Measurements from ENCODE around the gene C1orf94. TPM values are rescaled to one million over a fixed set of nuclear protein-coding genes. Genes with fewer than 3 reads are reported as not detected.
A peak's percentile ranks its signal among the peaks of the same experiment; 100 is the strongest.

Gene C1orf94
- total and polyA plus RNA-seq, 5 experiments from 2014 or later: not detected

- peaks cover 4 to 26% (median 14%) of the 10 kb centered on the region in 5 donors for H3K27me3 Mint-ChIP-seq
- POLR2A ChIA-PET: no interaction called here
- H3K27ac Mint-ChIP-seq: no peak overlapping the region
- no peak overlapping the region for H3K4me3 Mint-ChIP-seq
- DNase-seq (no peak), ATAC-seq (no peak)
- H3K9me3 Mint-ChIP-seq: no peaks in the 10 kb centered on the region
- no peaks in the 10 kb centered on the region for H3K4me1 Mint-ChIP-seq
- no peaks in the 10 kb centered on the region for H3K36me3 Mint-ChIP-seq
Observed at GRCh38 chr1:34147301-34147700, 29.4 kb upstream of the C1orf94 start.

- DNase-seq (no peak), ATAC-seq (no peak)
- Mint-ChIP-seq H3K9me3 (no peaks in the 10 kb centered on the region), H3K27ac (no peak overlapping the region), H3K27me3 (peaks cover 4 to 45% (median 26%) of the 10 kb centered on the region in 5 donors), H3K4me3 (no peak overlapping the region), H3K4me1 (no peaks in the 10 kb centered on the region), H3K36me3 (no peaks in the 10 kb centered on the region)
- POLR2A ChIA-PET: no interaction called here
Observed at GRCh38 chr1:34149501-34149900, 27.2 kb upstream of the C1orf94 start.

GRCh38 chr1:34153246-34153645 lies 23.5 kb upstream of the C1orf94 start:
- no peak overlapping the region for H3K4me3 Mint-ChIP-seq

GRCh38 chr1:34155860-34156259 lies 20.8 kb upstream of the C1orf94 start:
- Mint-ChIP-seq H3K9me3 (no peaks in the 10 kb centered on the region), H3K27me3 (peaks cover 15 to 59% (median 43%) of the 10 kb centered on the region in 5 donors), H3K36me3 (no peaks in the 10 kb centered on the region), H3K27ac (no peak overlapping the region), H3K4me1 (no peaks in the 10 kb centered on the region), H3K4me3 (no peak overlapping the region)
- POLR2A ChIA-PET: no interaction called here
- no peak for ATAC-seq
- no peak for DNase-seq

More at GRCh38 chr1:34153246-34153645, 23.5 kb upstream of the C1orf94 start:
- no peaks in the 10 kb centered on the region for H3K9me3 Mint-ChIP-seq
- no peak for ATAC-seq
- peaks cover 9 to 41% (median 32%) of the 10 kb centered on the region in 5 donors for H3K27me3 Mint-ChIP-seq
- no peaks in the 10 kb centered on the region for H3K36me3 Mint-ChIP-seq
- no peaks in the 10 kb centered on the region for H3K4me1 Mint-ChIP-seq
- DNase-seq: no peak
- H3K27ac Mint-ChIP-seq: no peak overlapping the region
- POLR2A ChIA-PET: no interaction called here

GRCh38 chr1:34156739-34157138 lies 20.0 kb upstream of the C1orf94 start:
- peaks cover 0 to 3% (median under 1%) of the 10 kb centered on the region in 4 donors for H3K4me1 Mint-ChIP-seq
- POLR2A ChIA-PET: no interaction called here
- H3K27me3 Mint-ChIP-seq: peaks cover 23 to 67% (median 52%) of the 10 kb centered on the region in 5 donors
- DNase-seq (no peak), ATAC-seq (no peak)
- H3K9me3 Mint-ChIP-seq: peaks cover 0 to 2% (median 0%) of the 10 kb centered on the region in 9 donors
- H3K4me3 Mint-ChIP-seq: no peak overlapping the region
- no peak overlapping the region for H3K27ac Mint-ChIP-seq
- no peaks in the 10 kb centered on the region for H3K36me3 Mint-ChIP-seq

GRCh38 chr1:34162852-34163766 lies 13.6 kb upstream of the C1orf94 start:
- Mint-ChIP-seq H3K27me3 (peaks cover 24 to 84% (median 62%) of the 10 kb centered on the region in 5 donors), H3K9me3 (peaks cover 0 to 3% (median 0%) of the 10 kb centered on the region in 9 donors), H3K4me3 (peak overlapping the region in 9 of 10 donors; percentile 7 to 76 (median 37)), H3K36me3 (no peaks in the 10 kb centered on the region), H3K4me1 (peaks cover 6 to 17% (median 8%) of the 10 kb centered on the region in 4 donors), H3K27ac (no peak overlapping the region)
- no peak for ATAC-seq
- POLR2A ChIA-PET: no interaction called here
- DNase-seq: no peak

- H3K27ac Mint-ChIP-seq: no peak overlapping the region
- peaks cover 6 to 17% (median 8%) of the 10 kb centered on the region in 4 donors for H3K4me1 Mint-ChIP-seq
- peaks cover 0 to 3% (median 0%) of the 10 kb centered on the region in 9 donors for H3K9me3 Mint-ChIP-seq
- peak overlapping the region in 6 of 10 donors; percentile 7 to 76 (median 53) for H3K4me3 Mint-ChIP-seq
- POLR2A ChIA-PET: no interaction called here
- ATAC-seq (no peak), DNase-seq (no peak)
- no peaks in the 10 kb centered on the region for H3K36me3 Mint-ChIP-seq
- peaks cover 27 to 87% (median 69%) of the 10 kb centered on the region in 5 donors for H3K27me3 Mint-ChIP-seq
Observed at GRCh38 chr1:34163792-34164731, 12.6 kb upstream of the C1orf94 start.

GRCh38 chr1:34164771-34165391 lies 11.8 kb upstream of the C1orf94 start, which contains the start of gene CSMD2:
Gene CSMD2, minus strand, starts transcription at chr1:34165230. Its CDS starts 133 bp downstream, at chr1:34165097.
- H3K4me3 Mint-ChIP-seq: peak within 1 kb of the TSS in 5 of 10 donors; percentile 28 to 72 (median 46)
- no peak for ATAC-seq
- H3K27me3 Mint-ChIP-seq: peaks cover 30 to 87% (median 67%) of the 10 kb centered on the region in 5 donors
- DNase-seq: no peak
- POLR2A ChIA-PET: no interaction called here
- no peaks in the 10 kb centered on the region for H3K36me3 Mint-ChIP-seq
- H3K4me1 Mint-ChIP-seq: peaks cover 6 to 17% (median 8%) of the 10 kb centered on the region in 4 donors
- H3K27ac Mint-ChIP-seq: no peak within 1 kb of the TSS
- peaks cover 0 to 3% (median 0%) of the 10 kb centered on the region in 9 donors for H3K9me3 Mint-ChIP-seq

- peaks cover 6 to 17% (median 8%) of the 10 kb centered on the region in 4 donors for H3K4me1 Mint-ChIP-seq
- peaks cover 29 to 87% (median 61%) of the 10 kb centered on the region in 5 donors for H3K27me3 Mint-ChIP-seq
- no peaks in the 10 kb centered on the region for H3K36me3 Mint-ChIP-seq
- no peak for ATAC-seq
- peaks cover 0 to 3% (median 0%) of the 10 kb centered on the region in 9 donors for H3K9me3 Mint-ChIP-seq
- DNase-seq: no peak
- POLR2A ChIA-PET: no interaction called here
- H3K27ac Mint-ChIP-seq: no peak overlapping the region
- peak overlapping the region in 5 of 10 donors; percentile 28 to 72 (median 46) for H3K4me3 Mint-ChIP-seq
Observed at GRCh38 chr1:34165422-34165921, 11.2 kb upstream of the C1orf94 start.

GRCh38 chr1:34166191-34166624 lies 10.5 kb upstream of the C1orf94 start:
- Mint-ChIP-seq H3K4me1 (peaks cover 6 to 17% (median 8%) of the 10 kb centered on the region in 4 donors), H3K36me3 (no peaks in the 10 kb centered on the region), H3K4me3 (no peak overlapping the region), H3K9me3 (peaks cover 0 to 3% (median 0%) of the 10 kb centered on the region in 9 donors), H3K27me3 (peaks cover 29 to 87% (median 62%) of the 10 kb centered on the region in 5 donors), H3K27ac (no peak overlapping the region)
- ATAC-seq (no peak), DNase-seq (no peak)
- POLR2A ChIA-PET: no interaction called here

GRCh38 chr1:34166625-34167361 lies 9.9 kb upstream of the C1orf94 start:
- no peak for DNase-seq
- Mint-ChIP-seq H3K27me3 (peaks cover 25 to 85% (median 57%) of the 10 kb centered on the region in 5 donors), H3K36me3 (no peaks in the 10 kb centered on the region), H3K9me3 (peaks cover 0 to 2% (median 0%) of the 10 kb centered on the region in 9 donors), H3K4me1 (peaks cover 3 to 17% (median 7%) of the 10 kb centered on the region in 4 donors), H3K4me3 (peak overlapping the region in 1 of 10 donors; percentile 5), H3K27ac (no peak overlapping the region)
- ATAC-seq: no peak
- POLR2A ChIA-PET: no interaction called here

All from naive thymus-derived CD8-positive, alpha-beta T cell (primary cell).